ENCODE measurements around the gene AGXT.

Gene AGXT

GRCh38 chr2:240869109-240869955 is 708 bp downstream of the AGXT start:
- DNase-seq (ENCODE audit: low read depth in 2 of 2): no peak

DNA sequence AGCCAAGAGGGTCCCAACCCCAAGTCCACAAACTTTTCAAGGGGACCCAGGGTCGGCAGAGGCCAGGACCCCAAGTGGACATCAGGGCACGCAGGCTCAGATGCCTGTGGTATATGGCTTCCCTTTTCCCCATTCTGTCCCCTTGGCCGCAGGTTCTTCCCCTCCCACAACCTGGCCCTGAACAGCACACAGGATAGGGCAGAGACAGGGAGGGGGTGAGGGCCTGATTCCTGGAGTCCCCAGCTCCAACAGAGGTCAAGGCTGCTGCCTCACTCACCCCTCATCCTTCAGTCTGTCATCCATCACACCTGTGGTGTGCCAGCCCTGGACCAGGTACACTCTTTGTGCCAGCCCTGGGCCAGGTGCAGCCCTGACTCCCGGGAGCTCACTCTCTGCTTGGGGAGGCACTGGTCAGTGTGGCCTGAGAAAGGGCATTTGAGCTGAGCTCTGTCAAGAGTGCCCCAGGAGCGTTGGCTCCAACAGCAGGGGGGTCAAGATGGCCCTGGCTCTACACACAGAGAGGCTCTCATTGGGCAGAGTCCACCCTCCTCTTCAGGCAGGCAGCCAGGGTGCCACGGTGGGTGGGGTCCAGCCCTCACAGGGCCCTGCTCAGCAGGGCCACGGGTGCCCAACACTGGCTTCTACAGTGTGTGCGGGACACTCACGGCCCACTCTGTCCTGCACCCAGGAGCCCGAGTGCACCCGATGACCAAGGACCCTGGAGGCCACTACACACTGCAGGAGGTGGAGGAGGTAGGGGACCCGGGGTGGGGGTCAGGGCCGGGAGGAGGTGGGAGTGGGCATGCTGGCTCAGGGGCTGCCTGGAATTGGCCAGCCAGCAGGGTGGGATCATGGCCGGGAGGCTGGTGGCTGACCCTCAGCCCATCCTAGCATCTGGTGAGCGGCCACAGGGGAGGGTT is 1.6 kb downstream of the AGXT start:
- DNase-seq (ENCODE audit: low read depth in 2 of 2): no peak

DNA sequence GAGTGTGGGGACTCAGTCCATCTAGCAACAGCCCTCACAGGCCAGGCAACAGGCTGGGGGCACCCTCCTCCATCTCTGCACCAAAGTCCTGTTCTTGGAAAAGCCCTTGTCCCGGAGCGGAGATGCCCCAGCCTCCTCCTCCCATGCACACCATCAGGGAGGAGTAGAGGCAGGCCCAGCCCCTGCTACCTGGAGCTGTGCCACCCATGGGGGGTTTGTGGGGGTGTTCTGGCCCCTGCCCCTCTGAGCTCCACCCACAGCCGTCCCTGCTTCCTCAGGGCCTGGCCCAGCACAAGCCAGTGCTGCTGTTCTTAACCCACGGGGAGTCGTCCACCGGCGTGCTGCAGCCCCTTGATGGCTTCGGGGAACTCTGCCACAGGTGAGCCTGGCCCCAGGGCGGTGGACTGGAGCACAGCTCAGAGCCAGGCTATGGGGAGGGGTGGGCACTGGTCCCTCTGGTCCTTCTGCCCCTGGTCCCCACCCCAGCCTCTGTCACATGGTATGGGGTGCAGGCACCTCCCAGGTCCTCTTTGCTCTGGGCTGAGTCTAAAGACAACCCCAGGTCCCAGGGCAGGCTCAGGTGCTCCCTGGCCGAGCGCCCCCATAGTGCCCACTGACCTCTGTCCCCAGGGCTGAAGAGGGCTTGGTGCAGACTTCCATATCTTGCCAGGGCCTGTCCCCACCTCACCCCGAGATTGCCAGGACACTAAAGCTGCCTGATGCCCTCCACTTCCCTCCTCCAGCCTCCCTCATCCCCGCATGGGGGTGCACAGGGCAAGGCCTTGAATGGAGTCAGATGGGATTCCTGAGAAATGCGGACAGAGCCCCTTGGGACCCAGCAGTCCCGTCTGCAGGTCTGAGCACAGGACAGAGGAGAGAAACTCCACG is 2.7 kb downstream of the AGXT start:
- DNase-seq (ENCODE audit: low read depth in 2 of 2): no peak

- no peak for DNase-seq (ENCODE audit: low read depth in 2 of 2)
Measured at GRCh38 chr2:240872317-240873097, 3.9 kb downstream of the AGXT start.

GRCh38 chr2:240873098-240873788 is 4.6 kb downstream of the AGXT start:
- no peak for DNase-seq (ENCODE audit: low read depth in 2 of 2)

DNA sequence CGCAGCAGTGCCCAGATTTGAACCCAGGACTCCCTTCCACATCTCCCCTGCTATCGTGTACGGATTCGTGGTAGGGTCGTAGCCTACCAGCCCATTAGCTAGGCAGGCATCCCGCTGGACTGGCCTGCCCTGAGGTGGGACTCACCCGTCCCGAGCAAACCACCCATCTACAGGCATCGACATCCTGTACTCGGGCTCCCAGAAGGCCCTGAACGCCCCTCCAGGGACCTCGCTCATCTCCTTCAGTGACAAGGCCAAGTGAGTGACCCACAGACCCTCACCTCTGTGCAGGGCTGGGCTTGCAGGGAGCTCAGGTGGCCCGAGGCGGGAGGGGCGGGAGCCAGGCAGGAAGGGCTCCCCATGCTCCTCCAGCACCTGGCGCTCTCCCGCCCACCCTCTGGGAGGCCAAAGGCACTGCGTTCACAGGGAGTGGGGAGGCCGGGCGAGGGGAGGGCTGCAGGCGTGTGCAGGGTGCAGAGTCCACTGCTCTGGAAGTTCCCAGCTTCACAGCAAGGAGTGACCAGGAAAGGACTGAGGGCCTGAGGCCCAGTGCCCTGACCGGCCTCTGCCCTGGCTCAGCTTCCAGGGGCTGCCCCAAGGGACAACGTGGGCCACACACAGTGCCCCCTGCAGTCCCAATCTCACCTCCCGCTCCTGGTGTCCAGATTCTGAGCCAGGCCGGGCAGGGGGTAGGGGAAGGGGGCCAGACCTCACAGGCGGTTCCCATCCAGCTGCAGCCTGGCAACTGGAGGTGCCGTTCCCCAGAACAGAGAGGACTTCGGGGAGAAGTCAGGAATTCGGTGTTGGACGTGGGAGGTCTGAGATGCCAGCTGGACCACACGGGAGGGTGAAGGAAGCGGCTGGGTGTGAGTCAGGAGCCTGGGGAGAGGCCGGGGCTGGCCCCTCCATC is 5.4 kb downstream of the AGXT start:
- DNase-seq (ENCODE audit: low read depth in 2 of 2): no peak

DNA sequence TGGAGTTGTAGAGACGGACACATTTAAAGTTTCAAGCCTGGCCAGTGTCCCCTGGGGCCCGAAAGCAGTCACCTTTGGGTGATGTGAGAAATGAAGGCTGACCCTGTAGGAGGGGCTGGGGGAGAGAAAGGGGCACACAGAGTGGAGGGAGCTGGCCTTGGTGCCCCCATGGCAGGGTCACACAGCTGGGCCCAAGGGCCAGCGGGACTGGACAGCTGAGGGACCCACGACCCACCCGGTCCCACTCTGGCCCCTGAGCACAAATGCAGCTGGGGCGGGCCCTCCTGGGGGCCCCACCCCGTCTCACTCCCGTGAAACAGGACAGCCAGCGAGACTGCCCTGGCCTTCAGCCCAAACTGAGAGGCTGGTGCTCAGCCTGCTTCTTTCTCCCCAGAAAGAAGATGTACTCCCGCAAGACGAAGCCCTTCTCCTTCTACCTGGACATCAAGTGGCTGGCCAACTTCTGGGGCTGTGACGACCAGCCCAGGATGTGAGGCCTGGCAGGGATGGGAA is 6.1 kb downstream of the AGXT start:
- DNase-seq (ENCODE audit: low read depth in 2 of 2): no peak

- DNase-seq (ENCODE audit: low read depth in 2 of 2): no peak
Measured at GRCh38 chr2:240875228-240876034, 6.8 kb downstream of the AGXT start.

- no peak for DNase-seq (ENCODE audit: low read depth in 2 of 2)
Measured at GRCh38 chr2:240876035-240876474, 7.4 kb downstream of the AGXT start.

GRCh38 chr2:240876475-240877251 is 8.0 kb downstream of the AGXT start:
- no peak for DNase-seq (ENCODE audit: low read depth in 2 of 2)

- no peak for DNase-seq (ENCODE audit: low read depth in 2 of 2)
Measured at GRCh38 chr2:240877460-240878340, 9.1 kb downstream of the AGXT start.

DNA sequence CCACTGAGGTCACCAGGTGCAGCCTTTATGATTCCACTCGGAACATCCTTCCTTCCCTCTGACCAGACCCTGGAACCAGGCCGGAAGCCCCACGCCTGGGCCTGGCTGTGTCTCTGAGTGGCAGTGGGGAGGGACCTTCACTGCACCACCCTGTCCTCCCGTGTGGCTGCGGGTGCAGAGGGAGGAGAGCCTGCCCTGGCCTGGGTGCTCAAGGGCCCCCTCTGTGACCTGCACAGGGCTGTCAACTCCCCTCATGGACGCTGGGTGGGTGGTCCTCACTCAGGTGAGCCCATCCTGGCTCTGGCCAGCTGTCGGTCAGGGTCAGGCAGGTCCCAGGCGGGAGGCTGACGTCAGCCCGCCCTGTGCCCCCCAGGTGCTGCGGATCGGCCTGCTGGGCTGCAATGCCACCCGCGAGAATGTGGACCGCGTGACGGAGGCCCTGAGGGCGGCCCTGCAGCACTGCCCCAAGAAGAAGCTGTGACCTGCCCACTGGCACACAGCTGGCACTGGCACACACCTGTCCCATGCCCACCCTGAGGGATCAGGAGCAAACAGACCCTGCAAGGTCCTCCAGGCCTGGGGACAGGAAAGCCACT is 9.8 kb downstream of the AGXT start:
- no peak for DNase-seq (ENCODE audit: low read depth in 2 of 2)

DNA sequence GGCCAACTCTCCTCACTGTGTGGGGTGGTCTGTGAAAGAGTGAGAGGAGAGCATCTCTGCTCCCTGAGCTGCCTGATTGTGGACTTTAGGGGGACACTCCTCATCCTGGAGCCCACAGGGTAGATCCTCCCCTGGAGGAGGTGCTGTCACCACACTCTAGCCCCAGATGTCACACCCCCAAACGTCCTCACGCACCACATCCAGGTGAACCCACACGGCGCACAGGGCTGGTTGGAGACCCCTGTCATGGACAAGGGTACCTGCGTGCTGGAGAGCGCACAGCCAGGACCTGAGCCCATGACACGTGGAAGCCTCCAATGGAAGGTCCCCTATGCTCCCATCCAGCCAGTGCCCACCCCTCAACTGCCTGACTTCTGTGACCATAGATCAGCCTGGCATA is 10.5 kb downstream of the AGXT start:
- DNase-seq (ENCODE audit: low read depth in 2 of 2): no peak

- DNase-seq (ENCODE audit: low read depth in 2 of 2): no peak
Measured at GRCh38 chr2:240881913-240882312, 13.3 kb downstream of the AGXT start.

DNA sequence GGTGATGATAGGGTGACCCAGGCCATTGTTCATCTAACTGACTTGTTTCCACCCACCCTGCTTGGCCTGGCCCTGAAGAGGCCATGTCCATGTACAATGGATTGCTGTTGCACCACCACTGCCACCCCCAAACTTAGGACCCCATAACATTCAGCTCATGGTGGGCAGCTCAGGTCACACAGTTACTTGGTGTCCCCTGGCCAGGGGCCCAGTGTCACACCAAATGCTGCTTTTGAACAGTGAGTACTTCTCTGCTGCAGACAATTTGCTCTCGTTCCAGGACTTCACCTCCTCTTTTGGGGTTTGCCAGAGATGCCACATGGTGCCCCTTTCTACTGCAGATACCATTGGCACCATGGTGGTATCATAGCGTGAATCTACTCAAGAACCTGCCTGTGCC is 15.6 kb downstream of the AGXT start:
- DNase-seq (ENCODE audit: low read depth in 2 of 2): no peak

- DNase-seq (ENCODE audit: low read depth in 2 of 2): no peak
Measured at GRCh38 chr2:240884745-240885144, 16.1 kb downstream of the AGXT start.
